SK-N-SH (cell line): ENCODE data around the gene CAMK1. TPM values are rescaled to one million over a fixed set of nuclear protein-coding genes. Genes with fewer than 3 reads are reported as not detected.

Experiments
- CTCF ChIA-PET: fragments of 300-600, 350-600 bp; formaldehyde crosslinking; extraction: SDS; loops from one replicate; lab custom pipeline; 2021; lab: Yijun Ruan, JAX
- POLR2A ChIA-PET: fragments of 350-600 bp; sonication (Branson Sonifier 250); formaldehyde crosslinking; extraction: SDS; loops from one replicate; lab custom pipeline; 2020; ENCODE audit warnings: antibody characterized with exemption, inconsistent platforms; lab: Yijun Ruan, JAX
- DNase-seq: peaks from one replicate; pipeline ENCODE4 v3.0.0; 2012
- H2AFZ ChIP-seq: fragments of 200-600 bp; sonication (generic); 2 replicates; pipeline ENCODE4 v1.8.1; 2016; ENCODE audit warnings: antibody characterized with exemption, mild to moderate bottlenecking, low read depth
- H3F3A ChIP-seq: fragments of 200-600 bp; sonication (generic); replicated peaks from 2 replicates; pipeline ENCODE3; 2016; ENCODE audit warnings: antibody characterized with exemption, mild to moderate bottlenecking; ENCODE audit not compliant: insufficient read depth
- H3K27ac ChIP-seq, 2 experiments: fragments of 200-500 bp in 1 of 2; fragments of 200-600 bp in 1 of 2; sonication (Bioruptor generic) in 1 of 2; sonication (generic), shearing (Covaris generic) in 1 of 2; 2 replicates each; pipeline versions ENCODE4 v1.5.1 to v1.6.1; 2014 to 2016; ENCODE audit warnings: low read depth in 2 of 2, inconsistent platforms in 1 of 2, low read length in 1 of 2, mild to moderate bottlenecking in 1 of 2, mixed read lengths in 1 of 2
- H3K27me3 ChIP-seq: fragments of 200-600 bp; sonication (generic), shearing (Covaris generic); 2 replicates; pipeline ENCODE4 v1.6.1; 2016; ENCODE audit warnings: mixed run types; ENCODE audit not compliant: insufficient read depth
- H3K36me3 ChIP-seq, 2 experiments: fragments of 200-500 bp in 1 of 2; fragments of 200-600 bp in 1 of 2; sonication (Bioruptor generic) in 1 of 2; sonication (generic) in 1 of 2; replicated peaks in 1 of 2; 2 replicates each; pipeline versions ENCODE3 to v1.5.1; 2014 to 2016; ENCODE audit warnings: low read length in 1 of 2, mild to moderate bottlenecking in 1 of 2; ENCODE audit not compliant: insufficient read depth in 2 of 2, control insufficient read depth in 1 of 2
- H3K4me1 ChIP-seq, 2 experiments: fragments of 200-500 bp in 1 of 2; fragments of 200-600 bp in 1 of 2; sonication (Bioruptor generic) in 1 of 2; sonication (generic), shearing (Covaris generic) in 1 of 2; 2 replicates each; pipeline versions ENCODE4 v1.5.1 to v1.6.1; 2014 to 2016; ENCODE audit warnings: low read depth in 1 of 2, low read length in 1 of 2, mixed run types in 1 of 2; ENCODE audit not compliant: insufficient read depth in 2 of 2, control insufficient read depth in 1 of 2
- H3K4me2 ChIP-seq: fragments of 200-600 bp; sonication (generic), shearing (Covaris generic); 2 replicates; pipeline ENCODE4 v1.6.1; 2017; ENCODE audit warnings: mixed run types
- H3K4me3 ChIP-seq, 2 experiments: fragments of 200-500 bp in 1 of 2; fragments of 200-600 bp in 1 of 2; sonication (Bioruptor generic) in 1 of 2; sonication (generic), shearing (Covaris generic) in 1 of 2; 2 replicates each; pipeline versions ENCODE4 v1.5.1 to v1.8.1; 2014 to 2016; ENCODE audit warnings: low read depth in 2 of 2, inconsistent platforms in 1 of 2, low read length in 1 of 2, mild to moderate bottlenecking in 1 of 2, mixed read lengths in 1 of 2, moderate library complexity in 1 of 2
- H3K79me2 ChIP-seq: fragments of 200-600 bp; sonication (generic); 2 replicates; pipeline ENCODE4 v1.8.1; 2017; ENCODE audit warnings: mild to moderate bottlenecking; ENCODE audit not compliant: insufficient read depth
- H3K9ac ChIP-seq: fragments of 200-600 bp; sonication (generic); 2 replicates; pipeline ENCODE4 v1.6.1; 2017; ENCODE audit warnings: mixed run types
- H3K9me2 ChIP-seq: fragments of 200-600 bp; sonication (generic); 2 replicates; pipeline ENCODE4 v1.6.1; 2017; ENCODE audit warnings: mixed run types
- H3K9me3 ChIP-seq: fragments of 200-600 bp; sonication (generic); 2 replicates; pipeline ENCODE4 v1.6.1; 2017; ENCODE audit warnings: mixed run types, mild to moderate bottlenecking, moderate library complexity
- H4K20me1 ChIP-seq: fragments of 200-600 bp; sonication (generic); 2 replicates; pipeline ENCODE4 v1.6.1; 2017; ENCODE audit warnings: mild to moderate bottlenecking, mixed run types; ENCODE audit not compliant: insufficient read depth
- ELF1 ChIP-seq: IDR thresholded peaks from 2 replicates; pipeline ENCODE4 v1.4.0; 2012
- EP300 ChIP-seq, 2 experiments: IDR thresholded peaks; 2 replicates each; pipeline versions ENCODE4 v1.4.0 to v1.6.1; 2012; ENCODE audit warnings: borderline replicate concordance in 1 of 2, low read depth in 1 of 2, low read length in 1 of 2
- FOXJ3 ChIP-seq: sonication (generic); formaldehyde crosslinking; IDR thresholded peaks from 2 replicates; pipeline ENCODE4 v1.5.1; 2020; ENCODE audit warnings: mild to moderate bottlenecking, missing genetic modification reagents
- JUND ChIP-seq: IDR thresholded peaks from 2 replicates; pipeline ENCODE4 v1.4.0; 2012
- NRF1 ChIP-seq: IDR thresholded peaks from 2 replicates; pipeline ENCODE4 v1.6.1; 2012; ENCODE audit warnings: low read depth, mild to moderate bottlenecking, low read length
- POLR2AphosphoS5 ChIP-seq: IDR thresholded peaks from 2 replicates; pipeline ENCODE4 v1.6.1; 2012; ENCODE audit warnings: low read depth, low read length
- RAD21 ChIP-seq: IDR thresholded peaks from 2 replicates; pipeline ENCODE4 v1.6.1; 2012; ENCODE audit warnings: mild to moderate bottlenecking, low read length
- RXRA ChIP-seq: IDR thresholded peaks from 2 replicates; pipeline ENCODE4 v1.4.0; 2012; ENCODE audit warnings: low read depth, mild to moderate bottlenecking, borderline replicate concordance
- SIN3A ChIP-seq: IDR thresholded peaks from 2 replicates; pipeline ENCODE4 v1.6.1; 2012; ENCODE audit warnings: low read depth, mild to moderate bottlenecking, low read length, moderate library complexity, borderline replicate concordance
- TCF12 ChIP-seq: IDR thresholded peaks from 2 replicates; pipeline ENCODE4 v1.4.0; 2012
- YY1 ChIP-seq: IDR thresholded peaks from 2 replicates; pipeline ENCODE4 v1.4.0; 2012; ENCODE audit warnings: low read depth, mild to moderate bottlenecking
- WGBS: methylation state at CpG from one replicate; pipeline ENCODE4 v1.1.6; 2017; ENCODE audit warnings: low lambda C conversion rate; 5-methylcytosine and 5-hydroxymethylcytosine counted together
- polyA plus RNA-seq, 3 experiments: library from polyadenylated mRNA; depleted of rRNA; stranded (reverse); fragments of >200 nt; gene quantifications; 2 replicates each; pipeline ENCODE4 v1.2.3, GENCODE V29; 2012
- TF ChIP-seq, protein P1 (sequence below): IDR thresholded peaks from 2 replicates; pipeline ENCODE4 v1.4.0; 2012; ENCODE audit warnings: low read depth, borderline replicate concordance
- TF ChIP-seq, protein P2 (sequence below): IDR thresholded peaks from 2 replicates; pipeline ENCODE4; 2012
- TF ChIP-seq, protein P3 (sequence below): IDR thresholded peaks from 2 replicates; pipeline ENCODE4 v1.4.0; 2012; ENCODE audit warnings: low read depth

Gene CAMK1
- polyA plus RNA-seq, 1 of the 3 experiments (the other 2 are of a cell fraction): 47.1 TPM

DNA sequence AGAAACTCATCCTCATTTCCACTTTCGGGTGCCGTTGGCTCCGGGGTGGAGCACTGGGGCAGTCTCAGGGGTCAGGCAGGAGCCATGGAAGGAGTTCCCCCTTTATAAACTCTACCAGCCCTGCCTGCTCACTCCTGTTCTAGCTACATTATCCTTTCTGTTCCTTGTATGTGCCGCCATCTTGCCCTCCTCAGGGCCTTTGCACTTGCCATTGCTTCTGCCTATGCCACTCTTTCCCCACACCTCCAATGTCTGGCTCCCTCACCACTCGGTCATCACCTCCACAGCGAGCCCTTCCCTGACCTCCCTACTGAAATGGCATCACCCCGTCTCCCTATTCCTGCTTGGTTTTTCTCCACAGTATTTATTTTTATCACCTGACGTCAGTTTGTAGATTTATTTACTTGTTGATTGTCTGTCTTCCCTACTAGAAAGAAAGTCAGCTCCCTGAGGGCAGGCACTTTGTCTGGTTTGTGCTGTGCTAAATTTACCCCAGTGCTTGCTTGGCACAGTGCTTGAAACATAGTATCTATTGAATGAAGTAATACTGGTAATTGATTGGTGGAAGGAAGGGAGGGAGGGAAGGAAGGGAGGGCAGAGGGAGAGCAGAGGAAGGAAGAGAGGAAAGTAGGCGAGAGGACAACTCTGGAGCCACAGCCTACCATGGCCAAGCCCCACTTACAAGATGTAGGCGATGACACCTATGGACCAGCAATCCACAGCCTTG lies 8.8 kb downstream of the CAMK1 start:
- POLR2A ChIA-PET: interaction anchor here (0.6 kb wide), 1 partner anchor 24 kb away, joined by 3 read pairs; no protein-coding TSS in a partner anchor
- Histone ChIP-seq H3K9me3 (no peaks in the 10 kb centered on the region), H3K4me2 (no peak overlapping the region), H4K20me1 (no peaks in the 10 kb centered on the region), H3K4me3 (no peak overlapping the region), H3K79me2 (no peaks in the 10 kb centered on the region), H3K27ac (no peak overlapping the region), H3K27me3 (no peaks in the 10 kb centered on the region), H3K4me1 (no peaks in the 10 kb centered on the region; a peak in 1 of 4 replicates), H3K9me2 (no peaks in the 10 kb centered on the region), H2AFZ (no peak overlapping the region), H3K36me3 (peaks cover 20 to 24% of the 10 kb centered on the region in 2 experiments), H3F3A (no peaks in the 10 kb centered on the region), H3K9ac (no peak overlapping the region)
- CTCF ChIA-PET: no interaction called here
- TF ChIP-seq JUND (no peak), ELF1 (no peak), RXRA (no peak), POLR2AphosphoS5 (no peak), TCF12 (no peak), EP300 (IDR thresholded peaks at IDR 0.05; ENCODE audit: borderline replicate concordance in 1 of 2, low read depth in 1 of 2, low read length in 1 of 2) (no peak), SIN3A (no peak), RAD21 (no peak), FOXJ3 (CRISPR knock-in tag) (no peak), NRF1 (no peak)
- TF ChIP-seq, protein P1, sequence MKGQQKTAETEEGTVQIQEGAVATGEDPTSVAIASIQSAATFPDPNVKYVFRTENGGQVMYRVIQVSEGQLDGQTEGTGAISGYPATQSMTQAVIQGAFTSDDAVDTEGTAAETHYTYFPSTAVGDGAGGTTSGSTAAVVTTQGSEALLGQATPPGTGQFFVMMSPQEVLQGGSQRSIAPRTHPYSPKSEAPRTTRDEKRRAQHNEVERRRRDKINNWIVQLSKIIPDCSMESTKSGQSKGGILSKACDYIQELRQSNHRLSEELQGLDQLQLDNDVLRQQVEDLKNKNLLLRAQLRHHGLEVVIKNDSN: no peak
- TF ChIP-seq, protein P2, sequence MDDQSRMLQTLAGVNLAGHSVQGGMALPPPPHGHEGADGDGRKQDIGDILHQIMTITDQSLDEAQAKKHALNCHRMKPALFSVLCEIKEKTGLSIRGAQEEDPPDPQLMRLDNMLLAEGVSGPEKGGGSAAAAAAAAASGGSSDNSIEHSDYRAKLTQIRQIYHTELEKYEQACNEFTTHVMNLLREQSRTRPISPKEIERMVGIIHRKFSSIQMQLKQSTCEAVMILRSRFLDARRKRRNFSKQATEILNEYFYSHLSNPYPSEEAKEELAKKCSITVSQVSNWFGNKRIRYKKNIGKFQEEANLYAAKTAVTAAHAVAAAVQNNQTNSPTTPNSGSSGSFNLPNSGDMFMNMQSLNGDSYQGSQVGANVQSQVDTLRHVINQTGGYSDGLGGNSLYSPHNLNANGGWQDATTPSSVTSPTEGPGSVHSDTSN: no peak
- TF ChIP-seq, protein P3, sequence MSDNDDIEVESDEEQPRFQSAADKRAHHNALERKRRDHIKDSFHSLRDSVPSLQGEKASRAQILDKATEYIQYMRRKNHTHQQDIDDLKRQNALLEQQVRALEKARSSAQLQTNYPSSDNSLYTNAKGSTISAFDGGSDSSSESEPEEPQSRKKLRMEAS: no peak
- DNase-seq: no peak
- WGBS: 98% methylated on average over 7 of the region's 10 CpGs

DNA sequence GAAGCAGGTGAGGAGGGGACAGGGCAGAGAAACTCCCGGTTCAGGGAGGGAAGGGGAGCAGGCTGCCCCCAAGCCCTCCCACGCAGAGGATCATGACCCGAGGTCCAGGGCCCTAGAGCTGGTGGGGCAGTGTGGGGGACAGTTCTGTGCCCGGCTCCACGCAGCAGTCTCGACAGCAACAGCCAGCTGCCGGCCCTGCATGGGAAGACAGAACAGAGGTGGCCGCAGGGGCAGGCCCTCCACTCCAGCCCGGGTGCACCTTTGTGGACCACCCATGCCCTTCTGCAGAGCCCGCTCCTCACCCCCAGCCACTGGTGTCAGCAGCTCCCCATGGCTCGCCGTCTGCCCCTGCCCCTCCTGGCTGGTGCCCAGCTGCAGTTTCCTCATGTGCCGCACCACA lies 12.3 kb downstream of the CAMK1 start:
- TF ChIP-seq FOXJ3 (CRISPR knock-in tag) (no peak), YY1 (no peak)
- 94% methylated on average over 7 of the region's 13 CpGs for WGBS

More for the DNA sequence above, 12.3 kb downstream of the CAMK1 start:
- H3K9me3 ChIP-seq: no peaks in the 10 kb centered on the region
- H3K4me3 ChIP-seq: no peak overlapping the region
- no peak overlapping the region for H2AFZ ChIP-seq
- H3F3A ChIP-seq: no peaks in the 10 kb centered on the region
- no peaks in the 10 kb centered on the region for H3K4me1 ChIP-seq
- no peaks in the 10 kb centered on the region for H4K20me1 ChIP-seq
- CTCF ChIA-PET: no interaction called here
- POLR2A ChIA-PET: interaction anchor here (0.6 kb wide), 1 partner anchor 546 kb away, joined by 3 read pairs; no protein-coding TSS in a partner anchor
- peaks cover 24 to 29% of the 10 kb centered on the region in 2 experiments for H3K36me3 ChIP-seq
- no peak overlapping the region for H3K9ac ChIP-seq
- no peaks in the 10 kb centered on the region for H3K9me2 ChIP-seq
- no peak overlapping the region for H3K4me2 ChIP-seq
- no peak for DNase-seq
- H3K27me3 ChIP-seq: no peaks in the 10 kb centered on the region
- no peaks in the 10 kb centered on the region for H3K79me2 ChIP-seq
- no peak overlapping the region for H3K27ac ChIP-seq
